GM21515 (cell line): Measurements from ENCODE around the gene ISOC2.
A peak's percentile ranks its signal among the peaks of the same experiment; 100 is the strongest.
"Not testable (repeated sequence)": the region's sequence is repeated elsewhere in the genome, so short reads cannot be mapped to it uniquely, and the experiment has no call there.

Source experiments
- ATAC-seq: cut with Tn5 transposase; IDR thresholded peaks from one replicate; pipeline ENCODE4 v1.9.1; 2021; ENCODE audit not compliant: unreplicated experiment

Gene ISOC2

GRCh38 chr19:55418185-55418584 is 43.3 kb downstream of the ISOC2 start:
- no peak for ATAC-seq

DNA sequence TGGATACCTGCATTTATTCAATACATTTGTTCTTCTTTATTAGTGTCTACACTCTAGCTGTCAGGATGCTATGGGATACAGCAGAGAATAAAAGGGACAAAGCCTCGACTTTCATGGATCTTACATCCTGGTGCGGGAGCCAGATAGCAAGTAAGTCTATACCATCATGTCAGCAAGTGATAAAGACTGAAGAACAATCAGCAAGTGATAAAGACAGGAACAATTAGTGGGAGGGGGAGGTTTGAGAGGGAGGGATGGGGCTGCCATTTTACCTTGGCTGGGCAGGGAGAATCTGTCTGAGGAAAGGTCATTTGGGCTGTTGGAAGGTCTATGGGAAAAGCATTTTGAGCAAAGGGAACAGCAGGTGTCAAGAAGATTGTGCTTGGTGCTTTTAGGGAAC is 51.3 kb downstream of the ISOC2 start:
- ATAC-seq, result no peak

DNA sequence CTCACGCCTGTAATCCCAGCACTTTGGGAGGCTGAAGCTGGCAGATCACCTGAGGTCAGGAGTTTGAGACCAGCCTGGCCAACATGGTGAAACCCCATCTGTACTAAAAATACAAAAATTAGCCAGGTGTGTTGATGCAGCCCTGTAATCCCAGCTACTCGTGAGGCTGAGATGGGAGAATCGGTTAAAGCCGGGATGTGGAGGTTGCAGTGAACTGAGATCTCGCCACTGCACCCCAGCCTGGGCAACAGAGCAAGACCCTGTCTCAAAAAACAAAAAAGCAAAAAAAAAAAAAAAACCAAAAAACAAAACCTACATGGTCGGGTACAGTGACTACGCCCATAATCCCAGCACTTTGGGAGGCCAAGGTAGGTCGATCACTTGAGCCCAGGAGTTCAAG is 52.3 kb downstream of the ISOC2 start:
- not testable (repeated sequence) for ATAC-seq

DNA sequence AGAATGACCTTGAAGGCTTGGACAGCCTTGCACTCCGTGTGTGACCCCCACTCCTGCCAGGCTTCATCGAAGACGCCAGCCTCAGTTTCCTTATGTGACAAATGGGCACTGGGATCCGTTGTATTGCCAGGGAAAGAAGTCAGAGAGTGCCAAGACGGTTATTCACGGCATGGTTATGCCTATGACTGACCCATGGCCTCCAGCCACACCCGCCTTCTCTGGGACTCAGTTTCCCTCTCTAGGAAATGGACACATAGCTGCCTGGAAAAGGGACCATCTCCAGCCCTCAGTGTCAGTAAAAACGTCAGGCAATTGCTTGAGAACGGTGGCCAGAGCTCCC is 52.9 kb downstream of the ISOC2 start:
- no peak for ATAC-seq

DNA sequence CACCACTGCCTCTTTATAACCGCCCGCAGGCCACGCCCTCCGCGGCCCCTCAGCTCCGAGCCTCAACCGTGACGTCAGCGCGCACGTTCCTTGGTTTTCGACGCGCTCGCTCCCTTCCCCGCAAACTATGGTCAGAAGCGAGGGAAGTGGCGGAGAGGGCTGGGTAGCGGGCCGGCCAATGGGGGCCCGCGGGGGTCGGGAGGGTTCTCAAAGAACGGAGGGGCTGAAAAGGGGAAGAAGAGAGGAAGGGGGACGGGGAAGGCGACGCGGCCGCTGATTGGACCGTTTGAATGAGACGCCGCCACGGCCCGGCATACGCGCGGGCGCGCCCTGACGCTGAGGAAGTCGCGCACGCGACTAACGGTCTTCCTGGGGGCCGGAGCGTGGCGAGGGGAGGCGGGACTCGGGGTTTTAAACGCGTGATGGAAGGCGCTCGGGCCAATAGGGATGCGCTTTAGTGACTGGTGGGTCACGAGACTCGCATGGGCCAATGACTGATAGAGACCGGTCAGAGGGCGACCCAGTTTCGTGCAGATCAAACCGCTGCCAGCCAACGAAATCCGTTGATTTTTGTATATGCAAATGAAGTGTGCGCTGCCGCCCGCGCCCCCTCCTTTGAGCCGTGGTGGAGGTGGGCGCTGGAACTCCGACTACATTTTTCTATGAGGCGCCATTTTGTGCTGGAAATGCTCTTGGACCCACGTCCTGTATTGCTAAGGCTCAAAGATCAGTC is 53.5 kb downstream of the ISOC2 start:
- peak; percentile 84 for ATAC-seq

DNA sequence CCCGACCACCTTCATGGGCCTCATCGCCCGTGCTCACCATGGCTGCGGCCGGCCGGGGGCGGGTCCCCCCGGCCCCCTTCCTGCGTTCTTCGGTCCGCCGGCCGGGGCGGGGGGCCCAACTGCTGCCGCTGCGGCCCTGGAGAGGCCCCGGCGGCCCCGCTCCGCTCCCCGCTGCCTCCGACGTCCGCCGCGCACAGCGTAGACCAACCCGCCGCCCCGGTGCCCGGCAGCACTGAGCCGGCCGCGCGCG is 54.0 kb downstream of the ISOC2 start, which contains the start of gene UBE2S:
TSS of gene UBE2S (minus strand) at position 239 of the 250 bp plus-strand sequence. CDS start at position 40, 199 bp downstream.
- ATAC-seq, result not testable (repeated sequence)

- no peak for ATAC-seq
Observed at GRCh38 chr19:55406826-55407549, 54.5 kb downstream of the ISOC2 start.

- ATAC-seq, result no peak
Observed at GRCh38 chr19:55406091-55406825, 55.2 kb downstream of the ISOC2 start.

DNA sequence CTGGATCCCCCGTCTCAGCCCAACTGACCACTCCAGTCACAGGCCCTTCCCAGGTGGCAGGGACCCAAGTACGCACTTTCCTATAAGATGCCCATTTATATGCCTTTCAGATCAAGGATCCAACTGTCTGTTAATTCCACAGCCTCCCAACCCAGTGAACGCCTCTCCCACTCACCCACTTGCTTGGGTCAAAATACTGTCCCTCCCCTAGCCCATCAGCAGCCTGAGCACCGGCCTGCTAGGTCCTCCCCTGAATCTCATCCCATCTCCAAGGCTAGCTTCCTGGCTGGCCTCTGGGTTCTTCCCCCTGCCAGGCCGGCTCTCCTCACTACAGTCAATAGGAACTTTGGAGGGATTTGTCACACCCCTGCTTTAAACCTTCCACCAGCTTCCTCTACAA is 55.8 kb downstream of the ISOC2 start:
- no peak for ATAC-seq
